ENCODE measurements around the gene DIP2C.

The DIP2C gene

DNA sequence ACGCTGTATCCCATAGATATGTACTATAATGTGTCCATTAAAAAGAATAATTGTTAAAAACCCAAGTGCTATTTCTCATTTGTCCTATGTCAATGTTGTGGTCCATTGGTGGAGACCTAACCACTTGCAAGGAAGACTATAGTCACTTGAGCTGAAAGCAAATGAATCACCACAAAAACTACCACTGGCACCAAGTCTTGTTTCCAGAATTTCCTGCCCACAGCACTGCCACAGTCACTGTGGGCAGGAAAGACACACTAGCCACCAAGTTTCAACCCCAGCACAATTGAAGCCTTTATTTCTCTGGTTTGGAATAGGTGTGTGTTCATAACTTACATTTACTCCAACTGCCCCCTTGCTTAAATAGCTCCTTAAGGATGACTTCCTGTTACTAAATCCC, 12.4 kb downstream of the DIP2C start:
- no peak for DNase-seq (ENCODE audit: low read depth)

GRCh38 chr10:676178-676577, 13.3 kb downstream of the DIP2C start:
- DNase-seq (ENCODE audit: low read depth), result no peak

- no peak for DNase-seq (ENCODE audit: low read depth)
Measured at GRCh38 chr10:675532-675931, 13.9 kb downstream of the DIP2C start.

DNA sequence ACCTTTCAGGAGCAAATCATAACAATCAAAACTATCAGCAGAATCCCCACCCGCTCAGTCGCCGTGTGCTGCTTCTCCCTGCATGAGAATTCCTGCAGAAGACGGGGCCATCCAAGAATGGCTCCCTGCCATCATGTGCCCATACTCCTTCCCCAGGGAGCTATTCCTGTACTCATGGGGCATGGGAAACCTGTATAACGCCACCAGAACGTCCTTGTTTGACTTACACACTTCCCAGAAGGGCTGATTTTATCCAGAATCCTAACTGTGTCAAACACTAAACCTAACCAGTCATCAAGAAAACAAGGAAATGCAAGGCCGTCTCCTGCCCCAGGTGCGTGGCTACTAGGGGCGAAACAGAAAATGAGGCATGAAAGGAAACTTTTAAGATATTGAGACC, 16.0 kb downstream of the DIP2C start:
- DNase-seq (ENCODE audit: low read depth), result no peak

- no peak for DNase-seq (ENCODE audit: low read depth)
Measured at GRCh38 chr10:672992-673391, 16.5 kb downstream of the DIP2C start.

DNA sequence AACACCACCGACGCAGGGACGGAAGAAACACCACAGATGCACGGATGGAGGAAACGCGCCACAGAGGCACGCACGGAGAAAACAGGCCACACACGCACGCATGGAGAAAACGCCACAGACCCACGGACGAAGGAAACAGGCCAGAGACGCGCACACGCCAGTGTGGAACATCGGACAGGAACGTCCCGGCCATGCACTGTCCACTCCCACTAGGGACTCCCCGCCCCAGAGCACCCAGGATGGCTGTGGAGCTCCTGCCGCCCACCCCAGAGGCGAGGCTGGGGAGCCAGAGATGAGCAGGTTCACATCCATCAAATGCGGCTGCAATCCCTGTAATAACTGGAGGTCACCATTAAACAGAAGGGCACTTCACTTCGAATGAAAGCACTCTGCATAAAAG, 17.3 kb downstream of the DIP2C start:
- DNase-seq (ENCODE audit: low read depth), result no peak

DNA sequence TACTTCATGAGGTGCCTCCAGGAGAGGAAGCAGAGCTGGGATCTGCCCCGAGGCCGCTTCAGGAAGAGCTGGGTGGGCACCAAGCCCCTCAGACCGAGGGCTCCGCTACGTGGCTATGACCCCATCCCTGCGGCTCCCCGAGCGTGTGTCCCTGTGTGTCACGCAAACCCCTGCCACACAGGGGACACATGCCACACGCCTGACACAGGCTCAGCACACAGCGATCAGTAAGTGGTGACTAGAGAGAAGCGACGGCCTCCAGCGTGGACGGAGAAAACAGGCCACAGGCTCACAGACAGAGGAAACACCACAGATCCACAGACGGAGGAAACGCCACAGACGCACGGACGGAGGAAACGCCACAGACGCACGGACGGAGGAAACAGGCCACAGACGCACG, 18.5 kb downstream of the DIP2C start:
- DNase-seq (ENCODE audit: low read depth), result no peak

- DNase-seq (ENCODE audit: low read depth), result no peak
Measured at GRCh38 chr10:670038-670437, 19.4 kb downstream of the DIP2C start.

DNA sequence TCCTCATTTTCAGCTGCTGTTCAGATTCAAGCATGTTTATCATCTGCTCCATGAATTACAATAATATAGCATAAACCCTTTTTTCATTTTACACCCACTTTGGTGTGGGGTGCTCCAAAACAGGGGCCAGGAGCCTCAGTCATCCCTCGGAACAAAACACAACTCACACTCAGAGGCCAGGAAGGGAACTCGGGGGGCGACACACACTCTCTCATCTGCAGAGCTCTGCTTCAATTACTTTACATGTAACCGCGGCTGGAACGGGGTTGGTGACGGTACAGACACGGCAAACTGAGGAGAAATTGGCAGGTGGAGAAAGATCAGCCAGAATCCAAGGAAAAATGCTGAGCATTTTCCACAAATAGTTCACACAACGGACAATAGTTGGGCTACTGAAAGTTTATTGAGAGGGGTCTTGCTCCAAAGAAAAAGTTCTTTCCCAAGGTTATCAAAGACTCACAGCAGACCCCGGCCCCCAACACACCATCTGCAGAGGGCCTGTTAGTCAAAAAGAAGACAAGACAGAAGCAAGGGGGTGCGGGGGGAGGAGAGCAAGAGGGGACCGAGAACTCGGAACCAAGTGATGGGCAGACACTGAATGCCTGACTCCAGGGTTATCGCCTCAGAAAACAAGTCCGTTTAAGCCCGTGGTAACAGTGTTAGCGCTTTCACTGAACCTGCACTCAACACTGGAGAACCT, 20.5 kb downstream of the DIP2C start:
- DNase-seq (ENCODE audit: low read depth), result no peak

- no peak for DNase-seq (ENCODE audit: low read depth)
Measured at GRCh38 chr10:667602-668143, 21.8 kb downstream of the DIP2C start.

DNA sequence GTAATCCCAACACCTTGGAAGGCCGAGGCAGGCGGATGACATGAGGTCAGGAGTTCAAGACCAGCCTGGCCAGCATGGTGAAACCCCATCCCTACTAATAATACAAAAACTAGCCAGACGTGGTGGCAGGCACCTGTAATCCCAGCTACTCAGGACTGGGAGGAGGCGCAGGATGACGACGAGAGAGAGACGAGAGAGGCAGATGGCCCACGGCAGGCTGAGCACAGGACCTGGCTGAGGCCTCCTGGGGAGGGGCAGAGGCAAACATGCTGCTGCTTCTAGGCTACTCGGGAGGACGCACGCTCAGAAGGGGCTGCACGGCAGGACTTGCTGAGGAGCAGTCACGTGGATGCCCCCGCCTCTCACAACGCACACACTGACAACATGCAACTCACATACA, 22.4 kb downstream of the DIP2C start:
- DNase-seq (ENCODE audit: low read depth), result no peak

DNA sequence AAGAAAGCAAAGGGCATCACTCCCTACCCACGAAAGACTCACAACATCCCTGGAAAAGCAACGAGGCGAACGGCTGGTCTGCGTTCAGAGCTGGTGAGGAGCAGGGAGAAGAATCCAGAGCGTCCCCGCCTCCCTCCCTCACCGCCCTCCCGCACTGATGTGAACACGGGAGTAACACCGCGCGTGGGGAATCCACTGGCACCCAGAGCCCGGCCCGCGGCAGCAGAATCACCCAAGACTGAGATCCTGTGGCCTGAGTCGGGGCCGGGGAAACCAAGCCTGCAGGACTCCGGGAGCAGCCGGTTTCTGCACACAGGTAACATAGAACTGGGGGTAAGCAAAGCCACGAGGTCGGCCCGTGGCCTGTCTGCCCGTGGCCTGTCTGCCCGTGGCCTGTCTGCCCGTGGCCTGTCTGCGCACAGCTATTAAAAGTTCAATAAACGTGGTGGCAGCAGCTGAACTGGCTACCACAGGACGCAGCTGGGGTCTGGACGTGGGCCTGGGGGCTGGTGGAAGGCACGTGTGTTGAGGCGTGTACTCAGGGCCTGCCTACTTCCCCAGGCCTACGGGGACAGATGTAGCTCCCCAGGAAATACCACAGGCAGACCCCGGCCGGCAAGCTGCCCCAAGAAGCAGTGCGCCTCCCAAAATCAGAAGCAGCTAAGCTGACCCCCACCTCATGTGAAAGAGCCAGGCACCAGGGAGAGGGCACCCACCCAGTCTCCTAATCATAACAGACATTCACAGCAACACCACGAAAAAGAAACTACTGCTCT, 23.0 kb downstream of the DIP2C start:
- DNase-seq (ENCODE audit: low read depth), result no peak

DNA sequence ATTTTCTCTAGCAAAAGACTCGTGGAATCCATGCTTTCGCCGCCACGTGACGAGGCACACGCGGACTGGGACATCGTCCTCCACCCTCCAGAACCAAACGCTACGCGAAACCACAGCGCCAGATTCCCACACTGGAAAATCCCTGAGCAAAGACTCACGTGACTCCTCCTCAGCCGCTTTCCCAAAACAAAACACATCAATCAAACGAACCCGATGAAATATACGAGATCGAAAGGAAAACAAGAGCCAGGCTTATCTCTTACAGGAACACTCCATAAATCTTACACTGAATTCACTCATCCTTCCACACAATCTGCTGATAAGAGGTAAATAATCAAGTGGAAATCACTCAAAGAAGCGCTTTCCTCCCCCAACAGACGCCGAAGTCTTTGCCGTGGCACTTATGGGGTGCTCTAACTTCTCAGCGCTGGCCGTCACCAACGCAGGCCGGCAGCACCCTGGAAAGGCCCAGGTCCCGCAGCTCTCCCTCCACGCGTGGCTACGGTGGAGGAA, 23.8 kb downstream of the DIP2C start:
- no peak for DNase-seq (ENCODE audit: low read depth)

- no peak for DNase-seq (ENCODE audit: low read depth)
Measured at GRCh38 chr10:664893-665292, 24.6 kb downstream of the DIP2C start.

GRCh38 chr10:664301-664700, 25.2 kb downstream of the DIP2C start:
- DNase-seq (ENCODE audit: low read depth), result no peak

DNA sequence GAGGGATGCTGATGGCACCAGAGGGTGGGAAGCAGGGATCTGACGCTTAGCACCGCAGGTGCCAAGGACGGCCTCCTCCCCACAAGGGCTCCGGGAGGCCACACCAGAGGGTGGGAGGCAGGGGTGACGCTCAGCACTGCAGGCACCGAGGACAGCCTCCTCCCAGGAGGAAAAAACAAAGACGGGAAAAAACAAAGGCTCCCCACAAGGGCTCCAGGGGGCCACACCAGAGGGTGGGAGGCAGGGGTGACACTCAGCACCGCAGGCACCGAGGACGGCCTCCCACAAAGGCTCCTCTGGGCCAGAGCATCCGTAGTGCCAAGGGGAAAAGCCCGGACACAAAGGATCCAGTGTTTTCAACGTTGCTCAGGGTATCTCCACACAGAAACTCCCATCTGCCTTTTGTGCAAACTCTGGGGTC, 25.6 kb downstream of the DIP2C start:
- no peak for DNase-seq (ENCODE audit: low read depth)

DNA sequence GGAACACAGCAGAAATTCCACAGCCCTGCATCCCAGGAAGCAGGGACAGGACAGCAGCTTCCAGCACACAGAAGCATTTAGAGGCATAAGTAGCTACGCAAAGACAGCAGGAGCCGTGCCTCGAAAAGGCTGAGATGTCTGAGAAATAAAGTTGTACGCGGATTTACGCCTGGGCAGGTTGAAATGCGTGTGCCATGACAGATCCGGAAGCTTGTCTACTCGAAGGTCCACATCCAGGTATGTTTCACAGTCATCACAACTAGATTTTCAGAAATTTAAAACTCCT, 26.1 kb downstream of the DIP2C start:
- DNase-seq (ENCODE audit: low read depth), result no peak

DNA sequence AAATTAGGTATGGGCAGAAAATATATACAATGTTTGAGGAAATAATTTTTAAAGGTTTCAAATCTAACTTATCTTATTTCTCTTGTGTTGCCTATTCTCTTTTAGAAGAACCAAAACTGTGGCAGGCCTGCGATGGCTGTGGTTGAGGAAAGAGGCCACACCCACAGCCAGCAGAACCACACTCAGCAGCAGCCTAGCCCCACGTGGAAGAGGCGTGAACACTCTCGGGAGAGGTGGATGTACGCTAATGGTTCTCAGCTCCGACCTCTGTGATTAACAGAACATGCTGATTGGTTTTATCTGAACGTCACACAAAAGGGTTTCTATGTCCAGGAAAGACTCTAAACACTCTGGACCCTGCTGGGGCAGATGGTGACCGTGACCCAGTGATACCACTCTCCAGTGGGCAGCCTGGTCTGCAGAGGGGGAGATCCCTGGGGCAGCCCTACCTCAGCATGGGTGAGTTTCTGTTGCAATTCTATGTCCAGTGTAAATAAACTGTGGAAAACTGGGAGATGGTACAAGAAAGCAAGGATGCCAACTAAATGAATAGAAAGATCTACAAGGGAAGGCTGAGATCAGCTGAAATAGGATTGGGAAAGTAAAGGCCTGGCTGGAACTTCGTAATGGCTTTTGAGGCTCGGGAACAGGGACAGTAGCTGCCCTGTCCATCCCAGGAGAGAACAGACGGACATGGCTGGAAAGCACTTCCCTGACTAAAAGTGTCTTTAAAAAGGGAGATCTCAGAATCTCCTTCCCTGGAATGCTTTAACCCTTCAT, 26.6 kb downstream of the DIP2C start:
- no peak for DNase-seq (ENCODE audit: low read depth)

DNA sequence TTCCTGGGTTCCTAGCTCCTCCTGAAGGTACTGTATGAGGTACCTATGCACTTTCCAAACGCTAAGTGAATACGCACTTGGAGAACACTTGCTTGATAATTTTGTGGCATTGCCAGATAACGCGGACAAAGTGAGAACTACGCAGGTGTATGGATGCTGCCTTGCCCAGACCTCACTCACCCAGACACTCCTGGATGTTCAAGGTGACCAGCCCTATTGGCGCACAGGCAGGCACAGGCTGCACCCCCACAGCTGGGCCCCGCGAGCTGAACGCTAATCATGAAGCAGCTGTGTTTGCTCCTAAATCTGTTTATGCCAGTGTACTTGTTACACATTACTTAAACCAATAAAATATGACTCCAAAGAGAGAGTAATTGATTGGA, 27.3 kb downstream of the DIP2C start:
- DNase-seq (ENCODE audit: low read depth), result no peak

GRCh38 chr10:661597-662222, 27.8 kb downstream of the DIP2C start:
- DNase-seq (ENCODE audit: low read depth), result no peak

DNA sequence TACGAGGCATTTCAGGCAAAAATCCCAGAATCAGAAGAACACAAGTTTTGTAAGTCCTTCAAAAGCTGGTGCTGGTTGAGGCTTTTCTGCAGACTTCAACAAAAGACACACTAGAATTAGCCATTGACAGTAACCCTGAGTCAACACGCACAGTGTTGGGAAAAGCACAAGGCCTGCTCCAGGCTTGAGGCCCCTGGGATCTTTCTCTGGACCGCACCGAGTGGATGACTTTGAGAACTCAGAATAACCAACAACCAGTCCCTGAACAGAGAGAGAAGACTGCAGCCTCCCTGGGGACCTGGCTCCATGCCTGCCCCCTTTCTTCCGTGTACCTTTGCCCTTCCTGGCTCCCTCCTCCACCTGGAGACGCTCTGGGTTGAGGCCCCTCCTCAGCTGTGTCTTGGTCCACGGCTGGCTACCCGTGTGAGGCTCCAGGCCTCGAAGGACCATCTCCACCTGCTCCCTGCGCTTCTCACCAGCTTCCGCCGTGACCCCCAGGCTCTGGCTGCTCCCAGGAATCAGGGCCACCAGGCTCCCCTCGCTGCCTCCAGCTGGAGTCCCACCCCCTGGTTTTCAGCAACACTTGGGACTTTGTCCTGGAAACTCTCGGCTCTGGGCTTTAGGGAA, 28.4 kb downstream of the DIP2C start:
- no peak for DNase-seq (ENCODE audit: low read depth)

GRCh38 chr10:660413-660969, 29.0 kb downstream of the DIP2C start:
- no peak for DNase-seq (ENCODE audit: low read depth)

Measured in activated gamma-delta T cell treated with anti-CD3 and anti-CD28 coated beads, Interleukin-2, amount 50 U/mL, for 16 hours (primary cell).